RCC 7860 (cell line): ENCODE data around the gene OXER1.

Experiments used
- DNase-seq: peaks from one replicate; pipeline ENCODE4 v3.0.0-alpha.2; 2015; ENCODE audit warnings: low spot score
- FAIRE-seq: peaks from 2 replicates; lab custom pipeline; 2012; peaks lifted over from hg19 to GRCh38; lab: Jason Lieb, UNC

The OXER1 gene

GRCh38 chr2:42794271-42795046 is 30.5 kb upstream of the OXER1 start:
- DNase-seq, result no peak
- FAIRE-seq, result no peak

GRCh38 chr2:42793334-42794270 is 29.7 kb upstream of the OXER1 start:
- DNase-seq (no peak), FAIRE-seq (no peak)

- DNase-seq, result no peak
- no peak for FAIRE-seq
Measured at GRCh38 chr2:42792583-42793333, 28.8 kb upstream of the OXER1 start, which contains the start of gene HAAO. HAAO (minus strand) TSS chr2:42792583; CDS start chr2:42792536, 47 bp downstream.

- FAIRE-seq (no peak), DNase-seq (no peak)
Measured at GRCh38 chr2:42792087-42792582, 28.2 kb upstream of the OXER1 start.

GRCh38 chr2:42791606-42792005 is 27.7 kb upstream of the OXER1 start:
- no peak for FAIRE-seq
- DNase-seq, result no peak

- DNase-seq, result no peak
- no peak for FAIRE-seq
Measured at GRCh38 chr2:42789751-42790150, 25.8 kb upstream of the OXER1 start.

- no peak for FAIRE-seq
Measured at GRCh38 chr2:42788882-42789281, 24.9 kb upstream of the OXER1 start.

GRCh38 chr2:42788478-42788793 is 24.5 kb upstream of the OXER1 start:
- FAIRE-seq, result no peak
- DNase-seq, result no peak

More at GRCh38 chr2:42788882-42789281, 24.9 kb upstream of the OXER1 start:
- DNase-seq, result no peak

GRCh38 chr2:42787788-42788477 is 24.0 kb upstream of the OXER1 start:
- FAIRE-seq, result no peak
- no peak for DNase-seq

- DNase-seq (no peak), FAIRE-seq (no peak)
Measured at GRCh38 chr2:42787424-42787787, 23.5 kb upstream of the OXER1 start.

- FAIRE-seq (no peak), DNase-seq (no peak)
Measured at GRCh38 chr2:42786561-42787345, 22.8 kb upstream of the OXER1 start.

GRCh38 chr2:42784204-42784880 is 20.4 kb upstream of the OXER1 start:
- DNase-seq (no peak), FAIRE-seq (no peak)

- DNase-seq (no peak), FAIRE-seq (no peak)
Measured at GRCh38 chr2:42783511-42783910, 19.6 kb upstream of the OXER1 start.

GRCh38 chr2:42781181-42781580 is 17.2 kb upstream of the OXER1 start:
- DNase-seq (no peak), FAIRE-seq (no peak)

GRCh38 chr2:42777883-42778805 is 14.2 kb upstream of the OXER1 start:
- no peak for FAIRE-seq
- no peak for DNase-seq

- FAIRE-seq, result no peak
- DNase-seq, result no peak
Measured at GRCh38 chr2:42775810-42776209, 11.9 kb upstream of the OXER1 start.

- DNase-seq, result no peak
- FAIRE-seq, result no peak
Measured at GRCh38 chr2:42775186-42775585, 11.3 kb upstream of the OXER1 start.

- DNase-seq (no peak), FAIRE-seq (no peak)
Measured at GRCh38 chr2:42771546-42772153, 7.7 kb upstream of the OXER1 start.
